Stimulated activated CD8-positive, alpha-beta memory T cell treated with anti-CD3 and anti-CD28 coated beads, Interleukin-12 subunit alpha, Interleukin-12 subunit beta, amount 100 ng/mL, for 4 hours (primary cell): ENCODE results near the gene KIF1C.

Experiments
- DNase-seq: peaks from one replicate; pipeline ENCODE4 v3.0.0-alpha.2; 2020; ENCODE audit warnings: low read depth

Gene KIF1C

GRCh38 chr17:4997302-4998026 lies at the start of gene KIF1C, which contains the start of gene INCA1:
Gene KIF1C, plus strand, starts transcription at chr17:4997950. Its CDS starts 2,297 bp downstream, at chr17:5000247.
Gene INCA1, minus strand, starts transcription at chr17:4997522. Its CDS starts 3,085 bp downstream, at chr17:4994437.
- peak; percentile 85 for DNase-seq

- peak; percentile 85 for DNase-seq
Observed at GRCh38 chr17:4948166-4948930, 49.4 kb upstream of the KIF1C start, which contains the start of gene PFN1. Gene PFN1, minus strand, starts transcription at chr17:4948530. Its CDS starts 136 bp downstream, at chr17:4948394.

GRCh38 chr17:4948931-4949320 lies 48.8 kb upstream of the KIF1C start:
- peak; percentile 59 for DNase-seq

- peak; percentile 69 for DNase-seq
Observed at GRCh38 chr17:4949321-4950074, 48.3 kb upstream of the KIF1C start.

GRCh38 chr17:4950075-4950745 lies 47.5 kb upstream of the KIF1C start:
- peak; percentile 19 for DNase-seq

GRCh38 chr17:4950746-4951204 lies 47.0 kb upstream of the KIF1C start, which contains the start of gene ENO3:
Gene ENO3, plus strand, starts transcription at chr17:4951119. Its CDS starts 711 bp downstream, at chr17:4951830.
- no peak for DNase-seq

- DNase-seq, result no peak
Observed at GRCh38 chr17:4951486-4951885, 46.3 kb upstream of the KIF1C start.

GRCh38 chr17:4953451-4953961 lies 44.2 kb upstream of the KIF1C start:
- DNase-seq, result no peak

GRCh38 chr17:4955091-4955490 lies 42.7 kb upstream of the KIF1C start:
- no peak for DNase-seq

- no peak for DNase-seq
Observed at GRCh38 chr17:4956493-4957061, 41.2 kb upstream of the KIF1C start.

- no peak for DNase-seq
Observed at GRCh38 chr17:4958102-4958501, 39.6 kb upstream of the KIF1C start.

GRCh38 chr17:4959261-4959965 lies 38.3 kb upstream of the KIF1C start:
- DNase-seq, result no peak

GRCh38 chr17:4960279-4960922 lies 37.3 kb upstream of the KIF1C start:
- DNase-seq, result no peak

- DNase-seq, result no peak
Observed at GRCh38 chr17:4965311-4965986, 32.3 kb upstream of the KIF1C start.

- peak; percentile 85 for DNase-seq
Observed at GRCh38 chr17:4966844-4967538, 30.8 kb upstream of the KIF1C start.

GRCh38 chr17:4967539-4968485 lies 29.9 kb upstream of the KIF1C start, which contains the start of gene SPAG7:
Gene SPAG7, minus strand, starts transcription at chr17:4967817. Its CDS starts 13 bp downstream, at chr17:4967804.
- DNase-seq, result peak; percentile 84

GRCh38 chr17:4968486-4969046 lies 29.2 kb upstream of the KIF1C start:
- no peak for DNase-seq
